Activated naive CD4-positive, alpha-beta T cell treated with Interleukin-2 at 50 U/mL for 16 hours (primary cell): ENCODE data around the gene KBTBD2.
"Not testable (repeated sequence)": the region's sequence is repeated elsewhere in the genome, so short reads cannot be mapped to it uniquely, and the experiment has no call there.

Source experiments
- DNase-seq: peaks from one replicate; pipeline ENCODE4 v3.0.0-alpha.2; 2020

KBTBD2 gene

DNA sequence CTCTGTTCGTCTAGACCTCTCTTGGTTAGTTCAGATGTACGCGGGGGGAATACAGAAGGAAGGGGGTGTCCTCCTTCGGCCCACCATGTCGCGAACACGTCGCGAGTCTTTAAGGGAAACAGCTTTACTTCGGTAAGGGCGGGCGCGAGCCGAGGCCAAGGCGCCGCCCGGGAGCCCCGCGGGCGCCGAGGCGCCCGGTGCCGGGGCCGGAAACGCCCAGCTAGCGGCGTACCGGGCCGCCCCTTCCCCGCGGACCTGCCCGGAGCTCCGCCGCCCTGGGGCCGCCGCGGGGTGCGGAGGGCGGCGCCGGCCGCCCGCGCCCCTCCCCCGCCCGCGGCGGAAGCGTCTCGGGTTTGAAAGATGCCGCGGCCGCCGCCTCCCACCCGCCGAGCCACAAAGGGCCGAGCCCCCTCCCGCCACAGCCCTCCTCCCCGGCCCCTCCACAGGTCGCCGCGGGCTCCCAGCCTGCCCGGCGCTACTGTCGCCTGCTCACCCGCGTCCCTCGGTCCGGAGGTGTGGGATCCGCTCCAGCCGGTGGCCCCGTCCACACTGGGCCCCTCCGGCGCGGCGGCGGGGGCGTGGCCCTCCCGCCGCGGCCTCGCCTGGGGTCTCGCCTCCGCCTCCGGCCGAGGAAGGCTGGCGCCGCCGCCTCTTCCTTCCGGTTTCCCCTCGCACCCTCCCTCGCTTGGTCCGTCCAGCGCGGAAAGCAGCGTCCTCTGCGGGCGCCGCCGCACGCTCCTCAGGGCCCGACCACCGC is at the start of gene KBTBD2:
TSS of gene KBTBD2 (minus strand) at position 718 of the 757 bp plus-strand sequence. CDS start 12,156 bp downstream, outside the sequence.
- peak; percentile 78 for DNase-seq

DNA sequence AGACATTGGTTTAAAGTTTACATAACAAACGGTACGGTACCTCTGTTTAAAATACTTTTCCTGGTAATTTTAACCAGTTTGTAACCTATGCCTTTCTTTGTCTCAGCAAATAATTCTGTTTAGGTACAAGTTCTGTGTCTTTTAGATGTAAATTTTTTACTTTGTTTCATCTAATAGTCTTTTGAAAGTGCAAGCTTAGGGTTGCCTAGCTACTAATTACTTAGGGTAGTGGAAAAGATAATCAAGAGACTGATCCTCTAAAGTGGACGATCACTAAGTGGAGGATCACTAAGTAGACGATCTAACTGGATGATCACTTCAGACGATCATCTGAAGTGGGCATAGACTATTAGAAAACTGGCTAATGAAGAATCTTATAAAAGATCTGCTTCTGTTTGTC is 49.6 kb upstream of the KBTBD2 start:
- DNase-seq = no peak

- DNase-seq = no peak
Observed at GRCh38 chr7:32937344-32938174, 46.0 kb upstream of the KBTBD2 start.

GRCh38 chr7:32936689-32937088 is 45.1 kb upstream of the KBTBD2 start:
- no peak for DNase-seq

DNA sequence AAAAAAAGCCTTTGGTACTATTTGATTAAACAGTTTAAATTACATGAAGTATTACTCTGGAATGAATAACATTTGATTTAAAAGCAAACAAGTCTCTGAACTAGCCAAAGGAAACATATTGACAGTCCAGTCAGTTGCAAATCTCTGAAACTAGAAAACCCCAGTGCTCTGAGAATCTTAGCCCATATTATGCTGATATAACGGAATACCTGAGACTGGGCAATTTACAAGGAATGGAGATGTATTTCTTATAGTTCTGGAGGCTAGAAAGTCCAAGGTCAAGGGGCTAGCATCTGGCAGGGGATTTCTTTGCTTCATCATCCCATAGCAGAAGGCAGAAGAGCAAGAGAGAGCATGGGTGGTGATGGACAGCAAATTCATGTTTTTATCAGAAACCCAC is 44.0 kb upstream of the KBTBD2 start:
- no peak for DNase-seq

DNA sequence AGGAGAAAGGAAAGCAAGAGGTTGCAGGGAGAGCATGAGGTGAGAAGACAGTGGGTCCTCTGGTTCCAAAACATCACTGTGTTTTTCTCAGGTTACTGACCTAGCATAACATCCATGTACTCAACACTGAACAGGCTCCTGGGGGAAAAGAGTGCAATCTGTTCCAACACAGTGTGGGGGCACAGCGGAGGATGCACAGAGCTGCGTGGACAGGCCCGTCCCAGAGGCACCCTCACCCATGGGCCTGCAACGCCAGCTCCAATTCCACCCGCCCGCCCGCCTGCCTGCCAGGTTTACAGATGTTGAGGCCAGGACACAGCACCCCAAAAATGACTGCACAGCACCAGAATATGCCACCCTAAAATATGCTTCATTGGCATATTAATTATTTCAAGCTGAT is 38.8 kb upstream of the KBTBD2 start:
- DNase-seq = no peak

DNA sequence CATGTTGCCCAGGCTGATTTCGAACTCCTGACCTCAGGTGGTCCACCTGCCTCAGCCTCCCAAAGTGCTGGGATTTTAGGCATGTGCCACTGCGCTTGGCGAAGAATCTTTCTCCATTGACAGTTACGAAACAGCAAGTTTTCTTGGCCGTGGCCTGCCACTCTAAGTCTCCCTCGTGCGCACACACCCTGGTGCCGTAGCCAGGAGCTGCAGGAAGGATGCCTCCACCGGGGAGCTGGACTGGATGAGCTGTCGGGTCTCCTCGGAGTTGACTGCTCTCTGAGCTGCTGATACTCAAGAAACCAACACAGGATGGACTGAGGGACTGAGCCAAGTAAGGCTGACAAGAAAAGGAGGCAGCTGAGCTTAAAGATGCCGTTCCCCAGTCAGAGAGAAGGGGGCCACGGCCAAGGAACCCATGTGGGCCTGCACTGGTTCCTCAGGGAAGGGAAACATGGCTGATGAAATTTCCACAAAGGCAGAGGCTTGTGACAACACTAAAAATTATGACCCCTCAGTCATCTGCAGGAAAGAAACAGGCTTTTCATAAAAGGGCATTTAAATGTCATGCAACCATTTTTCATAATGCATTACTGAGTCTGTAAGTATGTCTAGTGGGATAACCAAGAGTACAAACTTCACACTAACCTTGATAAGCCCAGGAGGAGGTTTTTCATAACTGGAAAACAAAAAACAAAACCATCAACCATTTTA is 38.0 kb upstream of the KBTBD2 start:
- DNase-seq = no peak

DNA sequence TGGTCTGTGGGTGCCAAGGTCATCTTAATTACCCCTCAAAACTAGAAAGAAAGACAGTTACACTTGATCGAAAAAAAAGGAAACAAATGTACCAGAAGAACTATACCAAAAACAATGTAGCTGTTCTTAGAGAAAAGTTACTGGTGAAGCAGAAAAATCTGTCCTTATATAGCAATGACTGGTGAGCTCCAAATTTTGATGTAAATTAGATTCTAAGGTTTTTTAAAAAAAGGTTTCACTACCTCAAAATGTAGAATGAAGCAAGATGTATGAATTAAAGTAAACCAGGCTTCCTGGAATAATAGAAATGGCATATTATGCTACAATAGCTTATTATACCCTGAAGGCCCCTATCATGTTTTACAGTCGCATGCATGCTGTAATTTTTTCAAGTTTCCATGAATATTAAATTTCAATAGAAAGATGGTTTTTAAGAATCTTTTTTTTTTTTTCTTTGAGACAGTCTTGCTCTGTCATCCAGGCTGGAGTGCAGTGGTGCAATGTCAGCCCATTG is 37.3 kb upstream of the KBTBD2 start:
- DNase-seq = no peak

DNA sequence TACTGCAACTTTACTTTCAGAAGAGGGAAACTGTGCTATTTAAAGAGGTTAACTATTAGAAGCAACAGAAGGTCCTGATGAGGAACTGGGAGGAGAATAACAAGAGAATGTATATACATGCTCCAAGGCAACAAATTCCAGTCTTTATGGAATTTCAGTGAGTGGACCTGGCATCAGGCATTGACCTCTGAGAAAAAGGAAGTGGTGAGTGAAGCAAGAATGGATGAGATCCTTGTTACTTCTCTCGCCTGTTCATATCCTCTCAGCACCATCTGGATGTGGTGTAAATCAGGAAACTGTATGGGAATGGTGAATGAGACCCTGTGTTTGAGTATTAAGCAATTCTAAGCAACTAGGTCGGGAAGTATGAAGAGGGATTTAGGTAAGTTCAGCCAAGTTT is 30.3 kb upstream of the KBTBD2 start:
- DNase-seq = no peak

DNA sequence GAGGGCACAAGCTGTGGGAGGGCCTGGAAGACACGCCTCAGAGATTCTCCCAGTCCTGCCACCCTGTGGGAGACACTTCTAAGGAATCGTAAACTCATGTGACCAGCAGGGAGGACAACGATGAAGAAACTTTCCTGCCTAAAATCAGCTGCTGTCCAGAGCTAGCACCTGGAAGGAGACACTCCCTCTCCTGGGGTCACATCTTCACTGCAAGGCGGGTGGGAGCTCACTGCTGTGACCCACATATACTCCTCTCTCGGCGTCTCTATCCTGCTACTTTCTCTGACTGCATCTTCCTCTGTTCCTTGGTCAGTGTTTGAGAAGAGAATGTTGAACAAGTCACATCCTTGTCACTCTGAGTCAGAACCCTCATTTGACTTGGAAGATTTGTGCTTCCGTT is 25.4 kb upstream of the KBTBD2 start:
- DNase-seq = not testable (repeated sequence)

DNA sequence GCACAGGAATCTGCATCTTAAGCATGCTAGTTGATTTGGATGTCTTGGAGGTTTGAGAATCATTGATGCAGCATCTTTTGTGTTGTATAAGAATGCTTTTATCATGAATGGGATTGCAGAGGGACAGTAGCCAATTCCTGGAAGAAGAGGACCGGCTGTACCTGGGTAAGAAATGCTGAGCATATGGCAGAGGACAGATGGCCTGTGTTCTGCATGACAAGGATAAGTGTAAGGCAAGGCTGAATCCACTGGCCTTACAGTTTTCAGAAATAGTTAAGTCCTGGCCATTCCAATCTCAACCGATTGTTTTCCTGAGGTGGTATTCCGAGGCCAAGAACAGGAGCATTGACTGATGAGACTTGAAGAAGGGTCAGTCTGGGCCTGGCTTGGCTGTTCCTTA is 24.4 kb upstream of the KBTBD2 start:
- DNase-seq = no peak

- DNase-seq = no peak
Observed at GRCh38 chr7:32915041-32915536, 23.5 kb upstream of the KBTBD2 start.

DNA sequence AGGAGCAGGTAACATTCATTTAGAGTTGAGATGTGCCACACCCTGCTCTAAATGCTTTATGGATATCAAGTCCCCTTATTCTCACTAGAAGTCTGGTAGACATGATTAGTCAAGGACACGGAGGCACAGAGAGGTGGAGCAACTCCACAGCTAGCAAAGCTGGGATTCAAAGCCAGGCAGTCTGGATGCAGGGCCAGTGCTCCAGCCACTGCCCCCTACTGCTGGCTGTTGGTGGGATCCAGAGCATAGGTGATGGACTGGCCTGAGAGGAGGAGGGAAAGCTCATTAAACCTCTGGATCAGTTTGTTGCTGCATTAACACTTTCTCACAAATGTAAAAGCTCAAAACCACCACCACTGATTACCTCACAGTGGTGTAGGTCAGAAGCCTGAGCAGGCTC is 22.6 kb upstream of the KBTBD2 start:
- DNase-seq = no peak

DNA sequence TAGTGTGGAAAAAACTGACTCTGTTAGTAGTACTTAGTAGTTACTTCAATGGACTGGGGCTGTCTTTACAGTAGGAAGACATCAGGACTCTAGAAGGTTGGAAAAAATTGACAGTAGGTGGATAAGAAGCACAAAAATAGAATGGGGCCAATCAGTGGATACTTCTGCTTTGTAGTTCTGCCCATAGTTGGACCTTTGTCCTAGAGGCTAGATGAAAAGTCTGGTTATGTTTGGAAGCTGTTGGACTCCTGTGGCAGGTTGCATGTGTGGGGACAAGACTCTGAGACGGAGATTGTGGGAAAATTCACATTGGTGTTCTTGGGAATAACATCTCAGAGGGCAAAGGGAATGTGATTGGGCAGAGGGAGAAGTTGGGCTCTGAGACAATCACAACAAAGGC is 18.6 kb upstream of the KBTBD2 start:
- DNase-seq = no peak

GRCh38 chr7:32905175-32905662 is 13.7 kb upstream of the KBTBD2 start:
- peak; percentile 79 for DNase-seq

DNA sequence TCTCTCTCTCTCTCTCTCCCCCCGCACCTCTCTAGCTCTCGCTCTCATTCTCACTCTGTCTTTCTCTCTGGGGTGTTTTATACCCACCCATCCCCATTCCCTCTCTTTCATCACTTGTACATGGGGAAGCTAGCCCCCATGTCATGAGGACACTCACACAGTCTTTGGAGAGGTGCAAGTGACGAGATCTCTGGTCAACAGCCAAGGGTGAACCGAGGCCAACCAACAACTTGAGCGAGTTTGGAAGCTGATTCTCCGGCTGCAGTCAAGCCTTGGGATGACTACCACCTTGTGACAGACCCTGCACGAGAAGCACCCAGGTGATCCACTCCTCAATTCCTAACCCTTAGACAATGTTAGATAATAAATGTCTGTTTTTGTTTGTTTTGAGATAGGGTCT is 10.1 kb upstream of the KBTBD2 start:
- no peak for DNase-seq

GRCh38 chr7:32900433-32900995 is 9.0 kb upstream of the KBTBD2 start:
- no peak for DNase-seq

DNA sequence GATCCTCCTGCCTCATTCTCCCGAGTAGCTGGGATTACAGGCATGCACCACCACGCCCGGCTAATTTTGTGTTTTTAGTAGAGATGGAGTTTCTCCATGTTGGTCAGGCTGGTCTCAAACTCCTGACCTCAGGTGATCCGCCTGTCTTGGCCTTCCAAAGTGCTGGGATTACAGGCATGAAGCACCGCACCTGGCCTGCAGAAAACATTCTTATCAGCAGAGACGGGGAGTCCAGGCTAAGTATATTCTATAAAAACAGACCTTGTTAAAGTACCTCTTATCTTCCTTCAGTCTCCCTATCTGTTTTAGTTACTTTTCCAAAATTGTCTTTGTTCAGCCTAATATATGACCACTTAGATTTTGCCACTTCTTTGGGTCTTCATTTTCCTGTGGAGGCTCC is 5.8 kb upstream of the KBTBD2 start:
- not testable (repeated sequence) for DNase-seq

DNA sequence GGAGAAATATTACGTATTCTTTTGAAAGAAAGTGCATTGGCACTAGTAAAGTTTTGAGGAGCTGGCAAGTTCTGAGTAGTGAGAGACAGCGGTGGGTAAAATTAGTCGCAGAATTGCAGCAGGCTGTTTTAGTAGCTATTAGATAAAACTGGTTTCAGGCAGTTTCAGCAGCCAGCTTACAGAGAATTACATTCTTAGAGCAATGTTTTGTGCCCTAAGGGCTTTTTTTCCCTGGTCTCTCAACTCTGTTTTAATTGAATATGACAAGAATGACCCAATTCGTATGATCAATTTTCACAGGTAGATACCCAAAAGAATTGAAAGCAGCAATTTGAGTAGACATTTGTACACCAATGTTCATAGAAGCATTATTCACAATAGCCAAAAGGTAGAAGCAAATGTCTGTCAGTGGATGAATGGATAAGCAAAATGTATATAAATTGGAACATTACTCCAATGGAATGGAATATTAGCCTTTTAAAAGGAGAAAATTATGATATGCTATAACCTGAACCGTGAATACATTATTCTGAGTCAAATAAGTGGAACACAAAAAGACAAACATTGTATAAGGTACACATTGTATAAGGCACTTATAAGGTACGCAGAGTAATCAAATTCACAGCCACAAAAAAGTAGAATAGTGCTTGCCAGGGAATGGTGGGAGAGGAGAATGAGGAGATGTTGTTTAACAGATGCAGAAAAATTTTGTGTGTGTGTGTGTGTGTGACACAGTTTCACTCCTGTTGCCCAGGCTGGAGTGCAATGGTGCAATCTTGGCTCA is 5.2 kb upstream of the KBTBD2 start:
- DNase-seq = no peak

DNA sequence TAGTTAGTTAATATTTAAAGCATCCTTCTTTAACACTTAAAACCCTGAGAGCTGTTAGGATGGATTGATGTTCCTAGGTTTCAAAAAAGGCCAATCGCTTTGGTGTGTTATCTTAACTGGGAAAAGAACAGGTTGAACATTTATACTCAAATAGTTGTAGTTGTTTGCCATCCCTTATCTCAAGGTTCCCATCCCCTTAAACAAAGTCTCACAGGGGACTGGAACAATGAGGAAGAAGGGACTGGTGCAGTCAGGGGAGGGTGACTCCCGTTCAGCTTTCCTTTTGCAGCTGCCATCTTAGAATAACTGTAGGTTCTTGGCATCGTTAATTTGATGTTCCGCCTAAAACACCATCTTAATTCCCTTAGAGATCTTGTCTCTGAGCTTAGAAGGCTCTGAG is 2.6 kb upstream of the KBTBD2 start:
- no peak for DNase-seq

DNA sequence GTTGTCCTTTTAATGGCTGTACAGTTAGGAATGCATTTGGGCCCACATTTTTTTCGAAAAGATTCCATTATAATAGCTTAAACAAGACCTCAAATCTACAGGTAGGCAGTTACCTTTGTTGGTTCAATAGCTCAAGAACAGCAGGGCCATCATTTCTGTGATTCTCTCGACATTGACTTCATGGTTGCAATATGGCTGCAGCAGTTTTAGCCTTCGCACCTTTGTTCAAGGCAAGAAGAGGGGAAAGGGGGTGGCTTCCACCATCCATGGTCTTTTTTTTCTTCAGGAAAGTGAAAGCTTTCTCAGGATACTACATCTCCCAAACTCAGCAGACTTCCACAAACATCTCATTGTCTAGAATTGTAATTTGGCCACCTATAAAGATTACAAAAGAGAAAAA is 2.2 kb upstream of the KBTBD2 start:
- no peak for DNase-seq

- DNase-seq = peak; percentile 28
Observed at GRCh38 chr7:32893207-32893524, 1.6 kb upstream of the KBTBD2 start.
